MCF 10A (cell line): ENCODE measurements around the gene SUSD1. TPM values are rescaled to one million over a fixed set of nuclear protein-coding genes. Genes with fewer than 3 reads are reported as not detected.

ENCODE experiments used
- BruUV-seq: library from RNA; stranded (reverse); fragments of 400-500 nt; replicated peaks from 2 replicates; lab custom pipeline; 2021; lab: Mats Ljungman, UMichigan
- CTCF ChIA-PET: fragments of 300-600 bp; sonication (Branson Sonifier 250); formaldehyde crosslinking; extraction: SDS; loops from one replicate; lab custom pipeline; 2021; ENCODE audit warnings: antibody characterized with exemption, inconsistent platforms; lab: Yijun Ruan, JAX
- POLR2A ChIA-PET: fragments of 300-600, 350-650 bp; sonication (Branson Sonifier 250); formaldehyde crosslinking; extraction: SDS; loops from one replicate; lab custom pipeline; 2020; ENCODE audit warnings: antibody characterized with exemption, inconsistent platforms; lab: Yijun Ruan, JAX
- DNase-seq: peaks from one replicate; pipeline ENCODE4 v3.0.0-alpha.2; 2018; ENCODE audit not compliant: unreplicated experiment
- H3K27ac Mint-ChIP-seq: one replicate; pipeline ENCODE4 v1.8.0; 2022; ENCODE audit warnings: mild to moderate bottlenecking, low read depth, mixed read lengths; ENCODE audit not compliant: unreplicated experiment
- H3K27me3 Mint-ChIP-seq: one replicate; pipeline ENCODE4 v1.8.0; 2022; ENCODE audit warnings: mixed read lengths; ENCODE audit not compliant: insufficient read depth, unreplicated experiment
- H3K36me3 Mint-ChIP-seq: one replicate; pipeline ENCODE4 v1.8.0; 2022; ENCODE audit warnings: mild to moderate bottlenecking, moderate library complexity, mixed read lengths; ENCODE audit not compliant: insufficient read depth, unreplicated experiment
- H3K4me1 Mint-ChIP-seq: one replicate; pipeline ENCODE4 v1.8.0; 2022; ENCODE audit warnings: mixed read lengths; ENCODE audit not compliant: insufficient read depth, unreplicated experiment
- H3K4me3 Mint-ChIP-seq: one replicate; pipeline ENCODE4 v1.8.0; 2022; ENCODE audit warnings: mild to moderate bottlenecking, moderate library complexity, mixed read lengths; ENCODE audit not compliant: unreplicated experiment
- H3K9me3 Mint-ChIP-seq: one replicate; pipeline ENCODE4 v1.8.0; 2022; ENCODE audit warnings: mixed read lengths; ENCODE audit not compliant: unreplicated experiment
- intact Hi-C: fragments of 100-400 bp; cut with micrococcal nuclease; formaldehyde crosslinking; loops from 2 replicates; pipeline ENCODE4 v1.14.1; 2022
- total RNA-seq: library from RNA; stranded (reverse); gene quantifications from 2 replicates; pipeline ENCODE4 v1.2.3, GENCODE V29; 2022
- TF ChIP-seq, protein P1 (sequence below): fragments of 200-600 bp; IDR thresholded peaks from one replicate; pipeline ENCODE4 v1.8.0; 2022; ENCODE audit warnings: antibody characterized with exemption, mild to moderate bottlenecking; ENCODE audit not compliant: unreplicated experiment

Gene SUSD1
- total RNA-seq, 1 experiment from 2014 or later: 2.0 TPM

DNA sequence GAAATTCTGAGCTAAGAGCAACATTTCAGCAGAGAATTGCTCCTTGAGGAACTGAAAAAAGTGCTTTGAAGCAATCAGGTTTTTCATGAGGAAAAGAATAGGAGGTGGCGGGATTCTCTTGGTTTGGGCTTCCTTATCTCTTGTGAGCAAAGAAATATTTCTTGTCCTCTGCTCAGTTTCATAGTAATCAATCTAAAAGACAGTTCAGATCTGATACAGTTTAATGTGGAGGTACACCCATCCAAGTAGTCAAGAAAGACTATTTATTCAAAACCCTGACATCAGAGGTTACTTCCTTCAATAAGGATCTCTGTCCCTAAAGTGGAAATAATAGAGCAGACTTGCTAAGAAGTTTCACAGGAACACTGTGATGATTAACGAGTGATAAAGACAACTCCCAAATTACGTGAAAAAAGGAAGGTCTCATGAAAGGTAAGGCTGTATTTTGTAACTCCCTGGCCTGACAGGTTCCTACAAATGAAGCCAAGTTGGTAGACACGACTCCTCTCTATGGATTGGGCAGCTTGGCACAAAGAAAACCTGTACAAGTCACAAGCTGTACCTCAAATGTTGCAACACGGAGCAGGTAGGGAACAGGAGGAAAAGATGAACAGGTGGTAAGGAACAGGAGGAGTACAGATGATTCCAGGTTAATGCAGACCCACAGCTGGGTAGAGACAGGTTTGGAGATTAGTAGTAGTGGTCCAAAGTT, 94.1 kb downstream of the SUSD1 start:
- no TSS peak for BruUV-seq
- Mint-ChIP-seq H3K9me3 (peaks cover 5% of the 10 kb centered on the region), H3K4me3 (no peak overlapping the region), H3K27ac (no peak overlapping the region), H3K27me3 (no peaks in the 10 kb centered on the region), H3K4me1 (peaks cover 8% of the 10 kb centered on the region), H3K36me3 (peaks cover 4% of the 10 kb centered on the region)
- TF ChIP-seq, protein P1, sequence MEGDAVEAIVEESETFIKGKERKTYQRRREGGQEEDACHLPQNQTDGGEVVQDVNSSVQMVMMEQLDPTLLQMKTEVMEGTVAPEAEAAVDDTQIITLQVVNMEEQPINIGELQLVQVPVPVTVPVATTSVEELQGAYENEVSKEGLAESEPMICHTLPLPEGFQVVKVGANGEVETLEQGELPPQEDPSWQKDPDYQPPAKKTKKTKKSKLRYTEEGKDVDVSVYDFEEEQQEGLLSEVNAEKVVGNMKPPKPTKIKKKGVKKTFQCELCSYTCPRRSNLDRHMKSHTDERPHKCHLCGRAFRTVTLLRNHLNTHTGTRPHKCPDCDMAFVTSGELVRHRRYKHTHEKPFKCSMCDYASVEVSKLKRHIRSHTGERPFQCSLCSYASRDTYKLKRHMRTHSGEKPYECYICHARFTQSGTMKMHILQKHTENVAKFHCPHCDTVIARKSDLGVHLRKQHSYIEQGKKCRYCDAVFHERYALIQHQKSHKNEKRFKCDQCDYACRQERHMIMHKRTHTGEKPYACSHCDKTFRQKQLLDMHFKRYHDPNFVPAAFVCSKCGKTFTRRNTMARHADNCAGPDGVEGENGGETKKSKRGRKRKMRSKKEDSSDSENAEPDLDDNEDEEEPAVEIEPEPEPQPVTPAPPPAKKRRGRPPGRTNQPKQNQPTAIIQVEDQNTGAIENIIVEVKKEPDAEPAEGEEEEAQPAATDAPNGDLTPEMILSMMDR: no peak
- CTCF ChIA-PET: interaction anchor here (0.5 to 1.9 kb wide), 9 partner anchors 16 to 824 kb away, joined by 3 to 9 read pairs (median 3); no protein-coding TSS in a partner anchor
- DNase-seq: peak; percentile 32
- intact Hi-C loops: loop anchor here (10.0 kb wide), 1 partner anchor 734 kb away; no protein-coding TSS in a partner anchor
- POLR2A ChIA-PET: interaction anchor here (0.6 to 1.4 kb wide), 6 partner anchors 69 to 634 kb away, joined by 3 to 4 read pairs (median 3); partner anchors contain the start of genes DNAJC25 and UGCG

- no peaks in the 10 kb centered on the region for H3K27me3 Mint-ChIP-seq
Observed at GRCh38 chr9:112078432-112078831, 96.7 kb downstream of the SUSD1 start.

GRCh38 chr9:112076814-112077213, 98.3 kb downstream of the SUSD1 start:
- Mint-ChIP-seq H3K4me3 (no peak overlapping the region), H3K27me3 (no peaks in the 10 kb centered on the region), H3K27ac (no peak overlapping the region), H3K4me1 (peaks cover 24% of the 10 kb centered on the region), H3K9me3 (no peaks in the 10 kb centered on the region), H3K36me3 (peaks cover 4% of the 10 kb centered on the region)
- intact Hi-C loops: no loop called here
- POLR2A ChIA-PET: interaction anchor here (0.6 kb wide), 2 partner anchors 274 to 325 kb away, joined by 3 read pairs; no protein-coding TSS in a partner anchor
- CTCF ChIA-PET: interaction anchor here (0.6 to 1.9 kb wide), 7 partner anchors 8 to 318 kb away, joined by 3 to 15 read pairs (median 5); partner anchors contain the start of gene UGCG
- no peak for DNase-seq
- BruUV-seq: no TSS peak
- TF ChIP-seq, protein P1: no peak

More at GRCh38 chr9:112078432-112078831, 96.7 kb downstream of the SUSD1 start:
- H3K4me1 Mint-ChIP-seq: peaks cover 20% of the 10 kb centered on the region
- intact Hi-C loops: no loop called here
- DNase-seq: no peak
- POLR2A ChIA-PET: no interaction called here
- BruUV-seq: no TSS peak
- H3K4me3 Mint-ChIP-seq: no peak overlapping the region
- TF ChIP-seq, protein P1: no peak
- CTCF ChIA-PET: interaction anchor here (0.5 to 1.0 kb wide), 3 partner anchors 20 to 318 kb away, joined by 3 read pairs; no protein-coding TSS in a partner anchor
- peaks cover 4% of the 10 kb centered on the region for H3K36me3 Mint-ChIP-seq
- H3K9me3 Mint-ChIP-seq: peaks cover 5% of the 10 kb centered on the region
- H3K27ac Mint-ChIP-seq: no peak overlapping the region

DNA sequence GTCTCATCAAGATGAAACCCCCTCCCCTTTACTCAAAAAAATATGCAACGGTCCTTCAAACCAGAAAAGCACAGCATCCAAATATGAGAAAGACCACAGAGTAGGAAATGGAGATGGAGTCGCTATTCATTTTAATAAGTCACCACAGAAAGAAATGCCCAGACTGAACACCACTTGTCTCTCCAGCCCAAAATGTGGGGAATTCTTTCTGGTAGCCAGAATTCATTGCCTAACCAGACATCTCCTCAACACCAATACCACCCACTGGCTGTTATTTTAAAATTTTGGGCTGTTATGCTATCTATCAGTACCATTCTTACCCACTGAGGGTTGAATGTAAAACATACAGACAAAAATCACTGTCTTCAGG, 100.1 kb downstream of the SUSD1 start:
- CTCF ChIA-PET: interaction anchor here (0.6 to 6.3 kb wide), 53 partner anchors 8 to 502 kb away, joined by 3 to 177 read pairs (median 5); partner anchors contain the start of gene UGCG
- Mint-ChIP-seq H3K4me3 (no peak overlapping the region), H3K27ac (peak overlapping the region; percentile 83), H3K36me3 (peaks cover 4% of the 10 kb centered on the region), H3K27me3 (no peaks in the 10 kb centered on the region), H3K9me3 (no peaks in the 10 kb centered on the region), H3K4me1 (peaks cover 15% of the 10 kb centered on the region)
- POLR2A ChIA-PET: interaction anchor here (0.5 to 2.2 kb wide), 13 partner anchors 29 to 477 kb away, joined by 3 to 25 read pairs (median 4); partner anchors contain the start of gene UGCG
- TF ChIP-seq, protein P1: no peak
- peak; percentile 35 for DNase-seq
- intact Hi-C loops: loop anchor here (2.0 kb wide), 1 partner anchor 476 kb away; the partner anchor contains the start of gene PTGR1
- BruUV-seq: no TSS peak
